ENCODE results near the gene REST. TPM values are rescaled to one million over a fixed set of nuclear protein-coding genes. Genes with fewer than 3 reads are reported as not detected.
A peak's percentile ranks its signal among the peaks of the same experiment; 100 is the strongest.

Gene REST
- total and polyA plus RNA-seq, 7 experiments from 2014 or later, result 55.7 to 203 (median 75.1) TPM

GRCh38 chr4:56977321-56978012 is 69.8 kb downstream of the REST start, which contains the start of gene NOA1:
Gene NOA1, minus strand, starts transcription at chr4:56977606. Its CDS starts 21 bp downstream, at chr4:56977585.
- Histone ChIP-seq H3K27ac (ENCODE audit: low read depth, low read length) (peak within 1 kb of the TSS; percentile 82), H3K4me3 (ENCODE audit: low read length) (peak within 1 kb of the TSS; percentile 80), H3K36me3 (ENCODE audit: control insufficient read depth in 2 of 3, insufficient read depth in 3 of 3, low read length in 3 of 3) (peaks cover 0 to 28% (median 13%) of the 10 kb centered on the region in 3 experiments), H3K9me3 (ENCODE audit: control insufficient read depth in 2 of 3, low read length in 3 of 3) (peaks cover 0 to 7% (median 0%) of the 10 kb centered on the region in 3 experiments), H3K27me3 (ENCODE audit: control insufficient read depth in 2 of 2, insufficient read depth in 2 of 2, low read length in 2 of 2) (no peaks in the 10 kb centered on the region), H3K4me1 (ENCODE audit: control insufficient read depth in 2 of 2, insufficient read depth in 2 of 2, low read length in 2 of 2) (peaks cover 36 to 38% of the 10 kb centered on the region in 2 donors)
- peaks cover 41 to 70% (median 52%) of the 10 kb centered on the region in 7 donors for H3K4me1 Mint-ChIP-seq
- DNase-seq, result peak; percentile 98 to 99 (median 99)
- intact Hi-C loops (cut with micrococcal nuclease), result loop anchor here (1.0 to 5.0 kb wide), 15 partner anchors 17 to 1582 kb away; partner anchors contain the start of genes AASDH (in 2 of the 2), CEP135 (in 2 of the 2), CLOCK (in 2 of the 2) and EXOC1 (in 2 of the 2)
- peaks cover 0 to 2% (median 0%) of the 10 kb centered on the region in 5 donors for H3K27me3 Mint-ChIP-seq
- H3K9me3 Mint-ChIP-seq, result peaks cover 0 to 10% (median 5%) of the 10 kb centered on the region in 11 donors
- CTCF ChIA-PET, result interaction anchor here (0.6 to 2.2 kb wide), 5 partner anchors 53 to 1575 kb away, joined by 3 to 12 read pairs (median 4); partner anchors contain the start of genes AASDH, PAICS and PPAT
- H3K36me3 Mint-ChIP-seq, result peaks cover 11 to 42% (median 31%) of the 10 kb centered on the region in 5 donors
- H3K4me3 Mint-ChIP-seq, result peak within 1 kb of the TSS; percentile 92 to 100 (median 98)
- POLR2A ChIA-PET, result interaction anchor here (0.7 to 6.3 kb wide), 19 partner anchors 8 to 1029 kb away, joined by 3 to 142 read pairs (median 5); partner anchors contain the start of genes AASDH, CEP135, PAICS and PPAT
- H3K27ac Mint-ChIP-seq, result peak within 1 kb of the TSS; percentile 94 to 100 (median 98)
- ATAC-seq, result peak; percentile 86

GRCh38 chr4:56978750-56979303 is 71.1 kb downstream of the REST start, which contains the start of gene POLR2B:
Gene POLR2B, plus strand, starts transcription at chr4:56978896. Its CDS starts 90 bp downstream, at chr4:56978986.
- ATAC-seq (peak; percentile 63), DNase-seq (peak; percentile 57 to 89 (median 72))
- CTCF ChIA-PET, result interaction anchor here (0.8 to 2.2 kb wide), 4 partner anchors 70 to 543 kb away, joined by 3 to 12 read pairs (median 4); partner anchors contain the start of genes PAICS and PPAT
- Mint-ChIP-seq H3K27ac (peak within 1 kb of the TSS; percentile 94 to 100 (median 98)), H3K27me3 (peaks cover 0 to 2% (median 0%) of the 10 kb centered on the region in 5 donors), H3K9me3 (peaks cover 0 to 2% (median 0%) of the 10 kb centered on the region in 11 donors), H3K4me3 (peak within 1 kb of the TSS; percentile 92 to 100 (median 99)), H3K36me3 (peaks cover 7 to 33% (median 21%) of the 10 kb centered on the region in 5 donors), H3K4me1 (peaks cover 47 to 74% (median 51%) of the 10 kb centered on the region in 7 donors)
- Histone ChIP-seq H3K9me3 (ENCODE audit: control insufficient read depth in 2 of 3, low read length in 3 of 3) (no peaks in the 10 kb centered on the region), H3K4me1 (ENCODE audit: control insufficient read depth in 2 of 2, insufficient read depth in 2 of 2, low read length in 2 of 2) (peaks cover 36 to 45% of the 10 kb centered on the region in 2 donors), H3K27me3 (ENCODE audit: control insufficient read depth in 2 of 2, insufficient read depth in 2 of 2, low read length in 2 of 2) (no peaks in the 10 kb centered on the region), H3K27ac (ENCODE audit: low read depth, low read length) (peak within 1 kb of the TSS; percentile 82), H3K4me3 (ENCODE audit: low read length) (peak within 1 kb of the TSS; percentile 80), H3K36me3 (ENCODE audit: control insufficient read depth in 2 of 3, insufficient read depth in 3 of 3, low read length in 3 of 3) (peaks cover 0 to 14% (median under 1%) of the 10 kb centered on the region in 3 experiments)
- intact Hi-C loops (cut with micrococcal nuclease), result loop anchor here (1.0 to 5.0 kb wide), 8 partner anchors 157 to 1582 kb away; partner anchors contain the start of genes CLOCK (in 2 of the 2), EXOC1 (in 2 of the 2), AASDH (in 1 of the 2) and CEP135 (in 1 of the 2)
- POLR2A ChIA-PET, result interaction anchor here (0.6 to 6.3 kb wide), 14 partner anchors 9 to 1030 kb away, joined by 3 to 142 read pairs (median 4); partner anchors contain the start of genes AASDH, CEP135, PAICS and PPAT

- ChIA-PET CTCF (interaction anchor here (0.5 to 1.1 kb wide), 4 partner anchors 38 to 1031 kb away, joined by 3 to 5 read pairs (median 4); partner anchors contain the start of gene CEP135), POLR2A (interaction anchor here (0.6 to 6.3 kb wide), 14 partner anchors 8 to 1578 kb away, joined by 3 to 142 read pairs (median 4); partner anchors contain the start of genes AASDH, PAICS, PPAT and REST)
- Histone ChIP-seq H3K27me3 (ENCODE audit: control insufficient read depth in 2 of 2, insufficient read depth in 2 of 2, low read length in 2 of 2) (no peaks in the 10 kb centered on the region), H3K4me3 (ENCODE audit: low read length) (peak overlapping the region; percentile 80), H3K36me3 (ENCODE audit: control insufficient read depth in 2 of 3, insufficient read depth in 3 of 3, low read length in 3 of 3) (peaks cover 0 to 9% (median 0%) of the 10 kb centered on the region in 3 experiments), H3K27ac (ENCODE audit: low read depth, low read length) (peak overlapping the region; percentile 82), H3K9me3 (ENCODE audit: control insufficient read depth in 2 of 3, low read length in 3 of 3) (no peaks in the 10 kb centered on the region), H3K4me1 (ENCODE audit: control insufficient read depth in 2 of 2, insufficient read depth in 2 of 2, low read length in 2 of 2) (peaks cover 36 to 51% of the 10 kb centered on the region in 2 donors)
- Mint-ChIP-seq H3K36me3 (peaks cover 4 to 29% (median 17%) of the 10 kb centered on the region in 5 donors), H3K27ac (peak overlapping the region; percentile 94 to 100 (median 98)), H3K9me3 (no peaks in the 10 kb centered on the region), H3K4me3 (peak overlapping the region; percentile 92 to 100 (median 99)), H3K4me1 (peaks cover 51 to 76% (median 53%) of the 10 kb centered on the region in 7 donors), H3K27me3 (peaks cover 0 to 2% (median 0%) of the 10 kb centered on the region in 5 donors)
- ATAC-seq (no peak), DNase-seq (peak in 8 of 9 donors; percentile 1 to 51 (median 11))
- intact Hi-C loops (cut with micrococcal nuclease), result loop anchor here (2.0 to 5.0 kb wide), 6 partner anchors 157 to 1582 kb away; partner anchors contain the start of genes CLOCK (in 2 of the 2), EXOC1 (in 2 of the 2), SPINK2 (in 1 of the 2) and TMEM165 (in 1 of the 2)
Measured at GRCh38 chr4:56979421-56980072, 71.8 kb downstream of the REST start.

GRCh38 chr4:56981795-56982201 is 74.1 kb downstream of the REST start:
- ChIA-PET CTCF (interaction anchor here (0.6 to 1.3 kb wide), 3 partner anchors 9 to 97 kb away, joined by 3 read pairs; no protein-coding TSS in a partner anchor), POLR2A (interaction anchor here (6.3 kb wide), 1 partner anchor 73 kb away, joined by 142 read pairs; the partner anchor contains the start of gene REST)
- peak overlapping the region; percentile 2 for H3K4me3 ChIP-seq (ENCODE audit: low read length)
- no peaks in the 10 kb centered on the region for H3K27me3 ChIP-seq (ENCODE audit: control insufficient read depth in 2 of 2, insufficient read depth in 2 of 2, low read length in 2 of 2)
- no peak overlapping the region for H3K27ac ChIP-seq (ENCODE audit: low read depth, low read length)
- H3K36me3 ChIP-seq (ENCODE audit: control insufficient read depth in 2 of 3, insufficient read depth in 3 of 3, low read length in 3 of 3), result peaks cover 0 to 26% (median 4%) of the 10 kb centered on the region in 3 experiments
- H3K4me3 Mint-ChIP-seq, result peak overlapping the region; percentile 63 to 100 (median 98)
- DNase-seq (no peak), ATAC-seq (no peak)
- H3K36me3 Mint-ChIP-seq, result peaks cover 4 to 32% (median 20%) of the 10 kb centered on the region in 5 donors
- H3K4me1 ChIP-seq (ENCODE audit: control insufficient read depth in 2 of 2, insufficient read depth in 2 of 2, low read length in 2 of 2), result peaks cover 22 to 41% of the 10 kb centered on the region in 2 donors
- H3K4me1 Mint-ChIP-seq, result peaks cover 43 to 77% (median 62%) of the 10 kb centered on the region in 7 donors
- intact Hi-C loops (cut with micrococcal nuclease), result no loop called here
- no peaks in the 10 kb centered on the region for H3K9me3 ChIP-seq (ENCODE audit: control insufficient read depth in 2 of 3, low read length in 3 of 3)
- H3K27ac Mint-ChIP-seq, result peak overlapping the region in 8 of 9 donors; percentile 1 to 97 (median 50)
- peaks cover 0 to 2% (median 0%) of the 10 kb centered on the region in 5 donors for H3K27me3 Mint-ChIP-seq
- H3K9me3 Mint-ChIP-seq, result no peaks in the 10 kb centered on the region

- no peaks in the 10 kb centered on the region for H3K9me3 Mint-ChIP-seq
Measured at GRCh38 chr4:56986192-56986591, 78.5 kb downstream of the REST start.

More at GRCh38 chr4:56986192-56986591, 78.5 kb downstream of the REST start:
- peaks cover 8 to 25% of the 10 kb centered on the region in 2 donors for H3K4me1 ChIP-seq (ENCODE audit: control insufficient read depth in 2 of 2, insufficient read depth in 2 of 2, low read length in 2 of 2)
- H3K27ac ChIP-seq (ENCODE audit: low read depth, low read length), result no peak overlapping the region
- Mint-ChIP-seq H3K27me3 (no peaks in the 10 kb centered on the region), H3K4me3 (no peak overlapping the region), H3K27ac (no peak overlapping the region), H3K36me3 (peaks cover 8 to 43% (median 29%) of the 10 kb centered on the region in 5 donors), H3K4me1 (peaks cover 42 to 81% (median 59%) of the 10 kb centered on the region in 7 donors)
- H3K36me3 ChIP-seq (ENCODE audit: control insufficient read depth in 2 of 3, insufficient read depth in 3 of 3, low read length in 3 of 3), result peaks cover 11 to 51% (median 21%) of the 10 kb centered on the region in 3 experiments
- no peak for DNase-seq
- ChIA-PET CTCF (no interaction called here), POLR2A (no interaction called here)
- no peaks in the 10 kb centered on the region for H3K9me3 ChIP-seq (ENCODE audit: control insufficient read depth in 2 of 3, low read length in 3 of 3)
- no peak for ATAC-seq
- H3K4me3 ChIP-seq (ENCODE audit: low read length), result no peak overlapping the region
- intact Hi-C loops (cut with micrococcal nuclease), result no loop called here
- H3K27me3 ChIP-seq (ENCODE audit: control insufficient read depth in 2 of 2, insufficient read depth in 2 of 2, low read length in 2 of 2), result no peaks in the 10 kb centered on the region
